Posterior vena cava (tissue), 2 donors: ENCODE results near the gene POLL. TPM values are rescaled to one million over a fixed set of nuclear protein-coding genes. Genes with fewer than 3 reads are reported as not detected.

Experiments used
- DNase-seq: peaks from one replicate; pipeline ENCODE4 v3.0.0-alpha.2; 2020; ENCODE audit warnings: low spot score
- intact Hi-C, 2 donors: fragments of 100-400 bp; cut with DNase I; formaldehyde crosslinking; loops; one replicate each; pipeline versions ENCODE4 v1.14.1 to v1.14.2; 2022 to 2023
- total RNA-seq, 2 donors: library from RNA; stranded (reverse); fragmentation: NEBNext Ultra II Directional; extraction: Animal tissue kit (Norgen Biotek cat#: 25700); gene quantifications; one replicate each; pipeline ENCODE4 v1.2.1, GENCODE V29; 2021
- donor health status: DM: yes; HTN: yes; CAD: no.
- donor health status: DM: yes; HTN: yes; CAD: no.

The POLL gene
- total RNA-seq, 2 donors from 2014 or later: 13.9 to 19.1 TPM

DNA sequence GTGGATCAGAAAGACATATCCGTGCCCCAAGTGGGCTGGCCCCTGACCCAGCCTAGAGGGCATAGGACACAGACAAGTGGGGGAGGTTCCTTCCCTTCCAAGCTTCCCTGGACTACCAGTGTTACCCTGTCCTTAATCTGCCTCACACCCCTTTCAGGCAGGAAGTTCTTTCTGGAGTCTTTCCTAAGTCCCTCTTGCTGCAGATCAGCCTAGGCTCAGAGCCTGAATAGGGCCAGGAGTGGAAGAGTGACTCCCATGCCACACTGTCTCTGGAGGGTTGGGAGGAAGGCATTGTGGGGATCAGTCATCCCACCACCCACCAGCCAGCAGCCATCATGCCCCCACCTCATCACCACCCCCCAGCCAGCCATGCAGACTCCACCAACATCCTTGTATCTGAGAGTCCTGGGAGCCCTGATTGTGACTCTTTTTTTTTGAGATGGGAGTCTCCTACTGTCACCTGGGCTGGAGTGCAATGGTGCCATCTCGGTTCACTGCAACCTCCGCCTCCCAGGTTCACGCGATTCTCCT lies 22.6 kb downstream of the POLL start:
- intact Hi-C loops: loop anchor here in 1 of 2 donors (5.0 to 10.0 kb wide), 2 partner anchors 281 to 353 kb away; no protein-coding TSS in a partner anchor
- peak; percentile 28 for DNase-seq

DNA sequence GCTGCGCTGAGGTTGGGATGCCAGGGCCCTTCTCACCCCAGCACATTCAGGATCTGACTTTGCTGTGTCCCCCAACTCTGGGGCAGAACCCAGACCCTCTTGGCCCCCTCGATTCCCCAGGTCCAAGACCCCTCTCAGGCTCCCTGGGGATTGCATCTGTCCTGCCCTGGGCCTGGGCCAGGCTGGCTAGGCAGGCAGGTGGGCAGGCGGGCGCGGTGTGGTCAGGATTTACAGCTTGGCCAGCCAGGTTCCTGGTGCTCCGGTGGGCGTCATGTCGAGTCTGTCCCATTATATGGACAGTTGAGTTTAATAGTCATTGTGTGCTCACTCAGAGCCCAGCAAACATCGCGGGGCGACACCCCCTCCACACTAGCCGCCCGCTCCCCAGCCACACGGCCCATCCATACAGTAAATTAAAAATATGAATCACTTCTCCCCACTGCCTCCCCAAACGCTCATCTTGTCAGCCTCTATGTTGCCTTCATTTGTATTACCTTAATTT lies 23.5 kb downstream of the POLL start:
- intact Hi-C loops: loop anchor here in 1 of 2 donors (10.0 kb wide), 1 partner anchor 280 kb away; no protein-coding TSS in a partner anchor
- peak; percentile 64 for DNase-seq

DNA sequence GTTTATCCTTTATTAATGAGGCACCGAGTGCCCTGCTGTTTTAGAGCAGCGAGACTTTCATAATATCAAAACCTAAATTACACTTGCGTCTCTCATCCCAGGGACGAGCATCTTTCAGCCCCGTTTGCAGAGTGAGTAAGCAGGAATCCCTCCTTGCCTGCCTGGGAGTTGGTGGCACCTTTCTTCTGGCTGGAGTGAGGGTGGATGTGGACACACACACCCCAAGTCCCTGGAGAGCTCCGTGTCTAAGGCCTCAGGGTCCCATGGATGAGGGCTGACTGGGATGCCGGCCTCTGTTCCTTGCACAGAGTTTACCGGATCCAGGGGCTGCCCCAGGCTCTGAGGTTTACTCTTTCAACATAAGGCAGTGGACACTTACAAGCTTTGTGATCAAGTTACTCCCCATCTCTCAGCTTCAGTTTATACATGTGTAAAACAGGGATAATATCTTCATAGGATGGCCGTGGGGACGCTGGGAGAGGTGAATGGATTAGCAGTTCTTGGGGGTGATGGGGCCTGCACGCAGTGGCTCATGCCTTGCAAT lies 24.5 kb downstream of the POLL start:
- intact Hi-C loops: loop anchor here in 1 of 2 donors (10.0 kb wide), 1 partner anchor 279 kb away; no protein-coding TSS in a partner anchor
- DNase-seq: peak; percentile 47

DNA sequence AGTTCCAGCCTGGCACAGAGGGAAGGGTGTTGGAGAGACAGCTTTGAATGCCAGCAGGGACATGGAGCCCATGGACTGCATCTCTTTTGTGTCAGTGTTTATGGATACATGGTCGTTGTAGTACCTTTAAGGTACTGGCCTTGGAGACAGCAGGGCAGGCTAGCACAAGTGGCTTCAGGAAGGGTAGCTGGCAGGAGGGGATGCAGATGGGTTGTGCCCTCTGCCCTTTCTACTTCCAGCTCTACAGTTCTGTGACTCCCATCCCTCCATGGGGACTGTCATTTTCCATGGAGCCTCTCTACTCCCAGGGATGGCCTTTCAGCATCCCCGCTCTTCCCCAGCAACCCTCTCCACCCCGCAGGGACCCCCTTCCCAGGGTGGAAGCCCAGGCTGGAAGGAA lies 25.1 kb downstream of the POLL start:
- intact Hi-C loops: loop anchor here in 1 of 2 donors (10.0 kb wide), 1 partner anchor 278 kb away; no protein-coding TSS in a partner anchor
- peak; percentile 15 for DNase-seq

DNA sequence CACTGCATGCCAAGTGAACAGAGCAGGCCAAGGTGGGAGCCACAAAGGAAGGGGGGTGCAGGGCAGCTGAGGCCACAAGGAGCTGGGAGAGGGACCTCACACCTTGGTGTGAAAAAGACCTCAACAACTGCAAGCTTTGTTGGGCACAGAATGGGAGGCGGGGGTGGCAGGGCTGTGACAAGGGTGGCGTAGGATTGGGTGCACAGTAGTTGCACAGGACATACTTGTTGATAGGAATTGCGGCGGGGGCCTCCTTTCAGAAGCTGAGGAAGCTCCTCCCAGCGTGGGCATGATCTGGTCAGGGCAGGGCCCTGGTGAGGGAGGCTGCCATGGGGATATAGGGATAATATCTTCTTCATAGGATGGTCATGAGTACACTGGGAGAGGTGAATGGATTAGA lies 25.8 kb downstream of the POLL start:
- intact Hi-C loops: loop anchor here in 1 of 2 donors (10.0 kb wide), 1 partner anchor 277 kb away; no protein-coding TSS in a partner anchor
- DNase-seq: peak; percentile 63

DNA sequence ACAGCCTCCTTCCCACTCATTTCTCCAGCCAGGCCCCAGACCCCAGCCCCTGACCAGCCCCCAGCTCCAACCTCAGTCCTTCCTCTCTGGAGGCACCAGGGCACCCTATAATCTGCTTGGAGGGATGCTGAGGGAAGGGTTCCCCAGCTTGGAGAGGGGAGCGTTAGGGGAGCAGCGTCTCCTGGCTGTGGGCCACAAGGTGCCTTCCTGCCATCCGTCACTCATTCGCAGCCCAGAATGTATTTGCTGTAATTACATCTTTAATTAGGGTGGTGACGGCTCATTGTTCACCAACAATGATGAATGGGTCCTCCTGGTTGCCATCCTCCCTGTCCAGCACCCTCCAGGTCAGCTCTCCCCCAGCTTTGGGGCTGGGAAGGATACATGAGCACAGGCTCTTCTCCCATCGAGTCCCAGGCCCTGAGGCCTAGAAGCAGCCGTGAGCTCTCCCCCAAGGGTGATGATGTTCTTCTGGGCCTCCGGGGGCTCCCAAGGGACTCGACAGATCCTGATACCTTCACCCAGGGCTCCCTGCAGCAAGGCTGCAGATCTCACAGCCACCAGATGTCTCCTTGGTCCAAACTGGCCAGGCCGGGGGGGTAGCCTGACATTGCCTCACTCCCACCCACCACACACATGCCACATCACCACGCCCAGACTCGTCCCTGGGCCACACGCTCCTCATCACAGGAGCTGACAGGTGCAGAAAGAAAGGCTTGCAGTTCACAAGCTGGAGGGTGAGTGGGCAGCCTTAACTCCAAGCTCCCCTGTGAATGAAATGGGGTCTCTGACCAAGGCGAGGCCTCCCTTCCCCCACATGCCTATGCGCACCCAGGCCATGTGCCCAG lies 26.8 kb downstream of the POLL start:
- intact Hi-C loops: loop anchor here in 1 of 2 donors (10.0 kb wide), 1 partner anchor 276 kb away; no protein-coding TSS in a partner anchor
- DNase-seq: peak; percentile 74

DNA sequence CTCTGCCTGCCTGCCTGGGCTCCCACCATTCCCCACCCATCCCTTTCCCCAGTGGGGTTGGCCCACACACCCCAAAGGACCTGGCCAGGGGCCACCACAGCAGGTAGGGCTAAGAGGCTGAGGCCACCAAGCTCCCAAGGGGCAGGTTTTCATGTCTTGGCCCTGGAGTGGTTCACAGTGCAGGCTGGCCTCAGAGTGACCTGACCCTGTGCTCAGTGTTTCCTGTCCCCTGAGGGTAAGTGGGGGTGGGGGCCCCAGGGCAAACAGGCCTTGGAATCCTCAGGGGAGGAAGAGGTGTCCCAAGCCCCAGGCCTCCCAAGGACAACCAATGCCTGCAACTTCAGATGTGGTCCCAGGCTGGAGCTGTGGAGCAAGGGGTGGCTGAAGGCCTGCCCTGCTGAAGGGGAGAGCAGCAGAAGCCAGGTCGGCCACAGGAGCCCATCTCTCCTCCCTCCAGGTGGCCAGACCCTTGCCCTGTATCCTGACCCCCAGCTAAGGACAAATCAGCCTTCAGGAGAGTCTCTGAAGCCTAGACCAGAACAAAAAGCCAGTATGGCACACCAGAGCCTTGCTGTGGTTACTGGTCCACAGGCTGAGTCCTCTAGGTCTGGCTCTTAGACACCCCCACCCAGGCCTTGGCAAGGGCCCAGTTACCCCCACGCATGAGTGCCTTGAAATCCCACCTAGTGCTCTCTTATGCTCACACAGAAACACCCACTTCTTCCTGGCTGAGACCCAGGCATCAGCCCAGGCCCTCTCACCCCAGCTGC lies 27.6 kb downstream of the POLL start:
- DNase-seq: peak; percentile 63
- intact Hi-C loops: loop anchor here in 1 of 2 donors (10.0 kb wide), 1 partner anchor 276 kb away; no protein-coding TSS in a partner anchor

DNA sequence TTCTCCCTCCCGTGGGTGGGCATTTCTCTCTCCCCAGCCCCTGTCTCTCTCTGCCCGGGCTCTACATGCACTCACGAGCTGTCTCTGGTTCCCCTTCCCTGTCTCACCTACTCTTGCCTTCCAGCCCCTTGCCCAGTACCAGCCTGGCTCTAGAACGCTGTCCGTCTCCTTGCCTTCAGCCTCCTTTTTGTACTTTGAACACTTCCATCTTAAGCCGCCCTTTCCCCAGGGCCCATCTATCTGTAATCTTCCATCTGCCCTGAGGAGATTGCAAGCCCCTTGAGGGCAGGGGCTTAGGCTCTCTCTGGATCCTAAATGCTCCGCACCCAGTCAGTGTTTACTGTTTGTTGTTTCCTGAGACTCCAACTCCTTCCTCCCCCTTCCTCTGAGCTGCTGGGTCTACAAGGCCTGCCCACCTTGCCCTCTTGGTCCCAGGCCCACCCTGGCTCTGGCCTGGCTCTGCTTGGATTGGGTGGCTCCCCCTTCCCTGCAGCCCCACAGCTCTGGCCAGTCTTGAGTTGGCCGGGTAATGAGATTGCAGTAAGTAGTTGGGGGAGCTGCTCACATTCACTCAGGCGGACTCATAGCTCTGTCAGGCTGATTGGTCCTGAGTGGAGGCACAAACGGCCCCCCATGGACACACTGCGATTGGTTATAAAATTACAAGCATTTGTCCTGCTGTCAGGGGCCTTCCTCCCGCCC lies 28.3 kb downstream of the POLL start:
- intact Hi-C loops: loop anchor here in 1 of 2 donors (10.0 kb wide), 1 partner anchor 275 kb away; no protein-coding TSS in a partner anchor
- DNase-seq: peak; percentile 56

DNA sequence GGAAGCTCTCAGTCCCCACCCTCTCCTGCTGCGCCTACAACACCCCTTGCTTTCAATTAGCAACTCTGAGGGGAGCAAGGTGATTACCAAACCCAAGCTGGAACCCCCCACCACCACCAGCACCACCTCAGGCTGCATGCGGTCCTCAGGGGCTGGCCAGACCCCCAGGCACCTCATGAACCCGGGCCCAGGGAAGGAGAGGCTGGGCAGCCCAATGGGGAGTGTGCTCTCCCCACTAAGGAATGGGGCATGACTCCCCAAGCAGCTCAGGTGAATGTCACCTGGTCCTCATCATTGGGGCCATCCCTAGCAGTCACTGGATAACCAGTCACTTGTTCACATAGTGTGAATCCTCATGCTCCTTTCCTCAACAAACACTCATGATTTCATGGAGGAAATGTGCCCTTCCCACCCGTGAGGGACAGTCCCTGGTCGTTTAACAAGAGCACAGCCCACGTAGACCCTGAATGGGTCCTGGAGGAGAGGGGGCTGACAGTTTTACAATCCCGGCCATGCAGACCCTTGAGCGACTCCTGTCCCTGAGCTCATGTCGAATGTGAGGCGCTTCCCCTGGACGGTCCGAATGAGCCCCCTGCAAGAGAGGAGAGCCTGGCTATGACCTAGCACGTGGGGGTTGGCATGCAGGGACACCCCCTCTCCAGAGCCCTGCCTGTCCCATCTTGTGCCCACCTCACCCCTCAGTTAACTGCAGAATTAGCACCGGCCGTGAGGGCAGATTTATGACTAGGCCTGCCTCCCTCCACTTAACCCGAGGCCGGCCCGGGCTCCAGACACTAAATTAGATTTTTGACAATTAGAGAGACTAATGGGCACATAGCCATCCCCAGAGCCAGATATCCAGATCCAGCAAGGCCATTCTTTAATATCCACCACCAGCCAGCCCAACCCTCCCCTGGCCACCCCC lies 29.1 kb downstream of the POLL start:
- DNase-seq: peak; percentile 46
- intact Hi-C loops: no loop called here

DNA sequence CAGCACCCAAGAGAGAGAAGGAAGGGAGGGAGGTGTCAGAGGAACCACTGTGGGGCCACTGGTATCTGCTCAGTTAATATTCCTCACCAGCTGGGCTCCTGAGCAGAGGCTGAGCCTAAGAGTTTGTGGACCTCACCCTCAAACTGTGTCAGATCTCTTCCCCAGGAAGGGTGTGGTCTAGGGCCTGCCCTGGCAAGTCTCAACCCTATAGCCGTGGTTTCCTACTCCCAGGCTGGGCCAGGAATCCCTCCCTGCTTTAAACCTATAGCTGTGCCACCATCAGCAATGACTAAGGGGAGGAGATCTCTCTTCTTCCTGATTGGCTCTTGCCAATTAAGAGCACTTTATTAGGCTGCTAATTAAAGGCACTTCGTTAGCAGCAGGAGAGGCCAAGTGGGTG lies 29.9 kb downstream of the POLL start:
- intact Hi-C loops: no loop called here
- no peak for DNase-seq

DNA sequence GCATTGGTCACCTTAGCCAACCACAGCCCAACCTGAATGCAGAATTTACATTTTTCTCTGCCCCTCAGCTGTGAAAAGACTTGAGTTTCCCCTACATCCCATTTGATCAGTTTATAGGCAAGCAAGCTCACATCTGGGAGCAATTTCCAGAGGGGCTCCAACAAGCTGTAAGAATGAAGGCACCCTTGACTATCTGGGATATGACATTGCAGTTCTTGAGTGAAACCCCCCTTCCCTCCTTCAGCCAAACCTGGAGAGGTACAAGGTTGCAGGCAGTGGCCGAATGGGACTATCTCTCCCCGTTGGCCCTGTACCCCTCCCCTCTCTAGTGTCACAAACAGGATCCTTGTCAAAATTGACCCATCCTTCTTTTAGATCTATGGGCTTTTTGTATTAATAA lies 30.5 kb downstream of the POLL start:
- intact Hi-C loops: no loop called here
- no peak for DNase-seq

DNA sequence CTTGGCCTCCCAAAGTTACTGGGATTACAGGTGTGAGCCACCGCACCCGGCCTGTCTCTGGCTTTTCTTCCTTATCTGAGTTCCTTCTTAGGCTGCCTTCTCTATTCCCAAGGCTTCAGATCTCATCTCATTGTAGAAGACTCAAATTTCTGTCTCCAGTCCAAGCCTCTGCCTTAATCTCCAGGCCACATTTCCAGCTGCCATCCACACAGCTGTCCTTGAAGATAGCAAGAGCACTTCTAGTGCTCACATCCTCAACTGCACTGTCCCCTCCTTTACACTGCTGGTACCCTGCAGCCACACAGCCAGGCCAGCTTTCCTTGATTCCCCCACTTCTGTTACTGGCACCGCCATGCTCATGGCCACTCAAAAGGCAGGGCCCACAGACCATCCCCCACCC lies 35.6 kb downstream of the POLL start:
- intact Hi-C loops: no loop called here

DNA sequence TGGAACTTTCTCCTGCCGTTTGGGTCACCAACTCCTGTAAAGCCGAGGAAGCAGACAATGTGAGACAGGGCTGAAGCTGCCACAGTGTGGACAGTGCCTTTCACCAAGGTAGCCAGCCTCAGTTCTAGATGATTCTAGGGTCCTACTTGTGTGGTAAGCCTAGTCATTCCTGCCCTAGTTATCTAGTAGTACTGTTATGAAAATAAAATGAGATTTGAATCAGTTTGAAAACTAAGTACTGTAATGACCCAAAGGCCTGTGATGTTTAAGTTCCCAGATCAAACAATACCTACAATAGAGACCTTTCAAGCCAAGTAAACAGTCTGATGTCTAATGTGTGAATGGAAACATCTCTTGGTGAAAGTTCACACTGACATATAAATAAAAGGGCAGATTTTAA lies 37.1 kb downstream of the POLL start:
- intact Hi-C loops: no loop called here
- no peak for DNase-seq

More for the DNA sequence above, 35.6 kb downstream of the POLL start:
- DNase-seq: no peak

DNA sequence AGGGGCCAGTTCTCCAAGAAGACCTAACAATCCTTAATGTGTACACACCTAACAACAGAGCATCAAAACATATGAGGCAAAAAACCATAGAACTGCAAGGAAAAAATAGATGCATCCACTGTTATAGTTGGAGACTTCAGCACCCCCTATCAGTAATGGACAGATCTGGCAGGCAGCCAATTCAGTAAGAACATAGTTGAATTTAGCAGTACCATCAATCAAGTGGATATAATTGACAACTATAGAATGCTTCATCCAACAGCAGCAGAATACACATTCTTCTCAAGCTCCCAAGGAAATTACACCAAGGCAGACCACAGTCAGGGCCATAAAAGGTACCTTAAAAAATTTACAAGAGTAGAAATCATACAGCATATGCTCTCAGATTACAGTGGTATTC lies 42.2 kb downstream of the POLL start:
- DNase-seq: no peak
- intact Hi-C loops: no loop called here

DNA sequence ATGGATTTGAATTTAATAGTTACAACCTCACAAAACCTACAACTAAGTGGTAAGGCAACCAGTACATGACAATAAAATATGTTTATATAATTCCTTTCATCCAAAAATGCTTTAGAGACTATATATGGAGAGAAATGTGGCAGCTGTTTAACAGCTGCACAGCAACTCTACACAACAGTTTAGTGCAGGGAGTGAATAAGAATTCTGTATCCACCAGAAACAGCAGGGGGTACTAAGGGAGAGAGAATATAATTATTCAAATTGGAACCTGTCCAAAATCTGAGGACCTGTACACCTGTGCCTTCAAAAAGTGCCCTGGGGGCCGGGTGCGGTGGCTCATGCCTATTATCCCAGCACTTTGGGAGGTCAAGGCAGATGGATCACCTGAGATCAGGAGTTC lies 49.6 kb downstream of the POLL start:
- DNase-seq: no peak
- intact Hi-C loops: no loop called here

DNA sequence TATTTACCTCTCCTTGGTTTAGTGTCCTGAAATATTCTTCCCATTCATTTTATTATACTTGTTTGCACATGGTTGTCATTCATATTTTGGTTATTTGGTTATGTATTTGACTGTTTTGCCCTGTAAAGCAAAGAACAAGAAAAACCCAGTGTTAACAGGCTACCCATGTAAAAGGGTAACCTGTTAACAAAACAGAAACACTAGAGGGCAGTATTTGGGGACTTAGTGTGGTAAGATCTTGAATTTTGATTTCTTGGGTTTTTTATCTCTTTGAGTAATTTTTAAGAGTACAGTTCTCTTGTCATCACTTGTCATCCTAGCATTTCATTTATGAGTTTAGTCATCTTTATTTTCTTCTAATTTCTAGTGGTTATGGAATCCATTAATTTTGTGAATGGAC lies 51.3 kb downstream of the POLL start:
- intact Hi-C loops: no loop called here
- DNase-seq: no peak

DNA sequence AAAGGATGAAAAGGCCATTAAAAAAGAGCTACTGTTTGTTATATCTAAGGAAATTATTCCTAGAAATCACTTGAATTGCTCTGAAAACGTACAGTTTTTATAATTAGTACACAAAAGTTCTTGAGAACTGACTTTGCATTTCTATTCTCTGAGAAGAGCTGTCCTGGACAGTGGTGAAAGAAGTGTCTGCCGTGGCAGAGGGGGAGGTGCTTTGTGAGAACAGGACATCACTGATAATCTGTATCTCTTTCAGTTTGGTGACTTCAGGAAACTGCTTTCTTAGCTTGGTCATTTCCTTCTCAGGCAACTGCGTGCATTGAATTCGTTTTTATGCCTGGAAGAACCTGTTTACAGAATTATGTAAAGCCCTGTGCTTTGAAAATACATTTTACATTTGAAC lies 52.1 kb downstream of the POLL start:
- intact Hi-C loops: no loop called here

More for the DNA sequence above, 52.1 kb downstream of the POLL start:
- no peak for DNase-seq
